GM12874 (cell line): ENCODE data around the gene ITGA2.

Experiments used
- TF ChIP-seq, protein P1 (sequence below): IDR thresholded peaks from 2 replicates; pipeline ENCODE4 v1.5.1; 2011; ENCODE audit warnings: low read depth, mild to moderate bottlenecking, control low read depth, low read length, moderate library complexity; ENCODE audit not compliant: insufficient read depth

The ITGA2 gene

GRCh38 chr5:52977264-52977897 lies 11.8 kb upstream of the ITGA2 start:
- TF ChIP-seq, protein P1, sequence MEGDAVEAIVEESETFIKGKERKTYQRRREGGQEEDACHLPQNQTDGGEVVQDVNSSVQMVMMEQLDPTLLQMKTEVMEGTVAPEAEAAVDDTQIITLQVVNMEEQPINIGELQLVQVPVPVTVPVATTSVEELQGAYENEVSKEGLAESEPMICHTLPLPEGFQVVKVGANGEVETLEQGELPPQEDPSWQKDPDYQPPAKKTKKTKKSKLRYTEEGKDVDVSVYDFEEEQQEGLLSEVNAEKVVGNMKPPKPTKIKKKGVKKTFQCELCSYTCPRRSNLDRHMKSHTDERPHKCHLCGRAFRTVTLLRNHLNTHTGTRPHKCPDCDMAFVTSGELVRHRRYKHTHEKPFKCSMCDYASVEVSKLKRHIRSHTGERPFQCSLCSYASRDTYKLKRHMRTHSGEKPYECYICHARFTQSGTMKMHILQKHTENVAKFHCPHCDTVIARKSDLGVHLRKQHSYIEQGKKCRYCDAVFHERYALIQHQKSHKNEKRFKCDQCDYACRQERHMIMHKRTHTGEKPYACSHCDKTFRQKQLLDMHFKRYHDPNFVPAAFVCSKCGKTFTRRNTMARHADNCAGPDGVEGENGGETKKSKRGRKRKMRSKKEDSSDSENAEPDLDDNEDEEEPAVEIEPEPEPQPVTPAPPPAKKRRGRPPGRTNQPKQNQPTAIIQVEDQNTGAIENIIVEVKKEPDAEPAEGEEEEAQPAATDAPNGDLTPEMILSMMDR = no peak

DNA sequence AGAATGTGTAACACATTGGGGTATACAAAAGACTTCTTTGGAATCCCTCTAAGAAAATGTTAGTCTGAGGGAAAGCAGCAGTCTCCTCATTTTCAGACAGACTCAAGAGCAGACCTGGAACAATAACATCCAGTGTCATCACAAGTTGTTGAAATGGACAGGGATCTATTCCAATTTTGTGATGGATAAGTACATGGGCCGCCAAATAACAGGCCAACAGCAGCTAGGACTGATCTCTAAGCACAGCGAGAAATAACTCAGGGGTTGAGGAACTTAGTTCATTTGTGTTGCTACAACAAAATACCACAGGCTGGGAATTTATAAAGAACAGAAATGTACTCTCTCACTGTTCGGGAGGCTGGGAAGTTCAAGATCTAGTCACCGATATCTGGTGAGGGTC lies 7.6 kb upstream of the ITGA2 start:
- TF ChIP-seq, protein P1 = no peak

DNA sequence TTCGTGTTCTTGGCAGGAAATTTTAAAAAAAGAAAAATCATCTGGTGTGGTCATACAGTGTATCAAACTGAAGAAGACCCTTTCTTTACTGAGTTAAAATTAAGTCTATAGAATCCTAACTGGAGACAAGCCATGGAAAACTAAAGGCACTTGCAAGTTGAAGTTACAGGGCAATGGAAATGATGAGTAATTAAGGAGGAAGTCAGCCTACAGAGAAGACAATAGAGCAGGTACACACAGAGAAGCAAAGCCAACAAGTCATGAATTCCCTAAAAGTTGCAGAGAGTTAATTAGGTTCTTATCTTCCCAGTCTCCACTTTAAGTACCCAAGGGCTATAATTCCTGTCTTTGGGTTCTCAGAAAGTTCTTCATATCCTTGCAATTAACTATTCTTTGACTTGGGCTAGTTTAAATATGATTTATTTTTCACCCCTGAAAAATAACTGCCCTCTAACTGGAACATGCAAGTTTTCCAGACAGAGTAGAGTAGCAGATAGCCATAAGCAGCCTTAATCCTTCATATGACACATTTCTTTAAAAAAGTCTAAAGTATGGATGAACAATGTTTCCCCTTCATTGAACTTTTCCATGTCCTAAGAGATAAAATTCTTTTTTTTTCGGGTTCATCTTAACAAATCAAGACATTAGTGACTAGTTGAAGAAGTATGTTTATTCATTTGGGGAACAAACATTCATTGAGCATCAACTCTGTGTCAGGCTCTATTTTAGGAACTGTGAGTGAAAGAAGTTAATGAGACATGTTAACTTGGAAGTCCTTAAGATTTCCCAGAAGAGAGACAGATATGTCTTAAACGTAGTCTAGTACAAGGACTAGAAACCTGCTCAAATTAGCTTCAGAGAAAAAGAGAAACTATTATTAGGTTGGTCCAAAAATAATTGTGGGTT lies 5.2 kb upstream of the ITGA2 start:
- TF ChIP-seq, protein P1 = no peak

DNA sequence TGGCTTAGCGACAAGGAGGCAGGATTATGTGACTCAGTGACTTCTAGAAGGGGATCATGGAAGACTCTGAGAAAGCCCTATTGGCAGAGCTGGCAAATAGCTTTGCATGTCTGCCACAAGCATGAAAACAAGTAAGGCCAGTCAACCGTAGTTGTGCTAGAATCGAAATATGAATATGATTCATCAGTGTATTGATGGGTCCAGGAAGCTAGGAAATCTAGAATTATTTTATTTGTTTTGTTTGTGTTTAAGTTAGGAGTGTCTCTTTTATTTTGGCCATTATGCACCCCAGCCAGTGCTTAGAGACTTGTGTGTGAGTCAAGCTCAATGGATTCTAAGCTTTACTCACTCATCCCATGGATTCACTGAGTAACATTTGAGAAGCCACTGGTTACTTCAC lies 3.8 kb upstream of the ITGA2 start:
- TF ChIP-seq, protein P1 = no peak

DNA sequence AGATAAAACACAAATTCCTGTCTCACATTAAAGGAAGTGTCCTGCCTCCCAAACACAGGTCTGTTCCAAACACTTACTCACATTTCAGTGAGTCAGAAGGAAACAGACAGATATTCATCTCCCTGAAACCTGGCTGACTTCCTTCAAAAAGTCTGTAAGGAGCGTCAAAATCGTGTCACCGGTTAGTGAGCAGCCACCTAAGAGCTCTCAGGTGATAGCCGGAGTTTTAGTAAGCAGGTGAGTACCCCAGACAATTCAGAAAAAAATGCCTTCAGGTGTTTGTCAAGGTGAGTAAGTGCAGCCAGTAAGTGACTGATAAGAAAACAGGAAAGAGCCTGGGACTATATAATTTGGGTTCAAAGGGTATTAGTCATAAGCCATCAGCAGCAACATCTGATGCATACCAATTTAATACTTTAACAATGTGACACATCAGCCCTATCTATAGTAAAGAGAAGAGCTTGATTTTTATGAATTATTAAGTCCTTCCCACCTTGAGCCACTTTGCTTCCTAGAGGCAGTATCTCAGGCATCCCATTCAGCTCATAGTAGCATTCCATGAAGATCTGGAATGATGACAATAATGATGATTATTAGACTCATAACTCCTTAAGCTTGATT lies 1.3 kb upstream of the ITGA2 start:
- TF ChIP-seq, protein P1 = no peak

DNA sequence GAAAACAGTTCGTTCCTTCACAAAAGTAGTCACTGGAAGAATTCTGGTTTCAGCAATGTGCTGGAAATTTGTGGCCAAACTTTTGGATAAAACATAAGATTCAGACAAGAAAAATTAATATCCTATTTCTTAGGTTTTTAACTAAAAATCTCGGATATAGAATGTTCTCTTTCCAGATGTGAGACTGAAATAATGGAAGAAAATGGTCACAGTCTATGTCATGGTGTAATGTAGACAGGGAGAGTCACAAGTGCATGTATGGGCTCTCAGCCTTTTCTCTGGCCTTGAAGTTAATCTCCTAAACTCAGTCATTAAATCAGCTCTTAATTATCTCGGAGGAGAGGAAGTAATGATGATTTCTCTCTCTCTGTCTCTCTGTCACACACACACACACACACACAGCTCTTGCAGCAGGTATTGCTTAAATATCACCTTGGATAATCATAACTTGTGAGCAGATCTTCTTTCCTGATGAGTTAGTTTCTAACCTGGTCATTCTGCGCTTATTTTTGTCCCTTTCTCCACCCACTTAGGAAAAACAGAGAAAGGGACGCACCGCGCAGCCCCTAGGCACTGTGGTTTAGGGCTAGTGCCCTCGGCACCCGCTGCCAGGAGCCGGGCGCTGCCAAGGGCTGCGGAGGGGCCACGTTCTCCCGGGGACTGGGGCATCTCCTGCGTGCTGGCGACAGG lies 672 bp upstream of the ITGA2 start:
- TF ChIP-seq, protein P1 = no peak
